Mesenchymal stem cell (in vitro differentiated cells and primary cell): ENCODE measurements around the gene ALKBH7.
A peak's percentile ranks its signal among the peaks of the same experiment; 100 is the strongest.
"Not testable (repeated sequence)": the region's sequence is repeated elsewhere in the genome, so short reads cannot be mapped to it uniquely, and the experiment has no call there.

Experiments used
- DNase-seq: peaks from one replicate; pipeline ENCODE4 v3.0.0-alpha.2; 2013
- H2AFZ ChIP-seq: one replicate; pipeline ENCODE4 v1.6.1; 2013; ENCODE audit warnings: low read depth, mild to moderate bottlenecking, control low read depth, inconsistent platforms, low read length, moderate library complexity
- H2AK5ac ChIP-seq: 2 replicates; pipeline ENCODE4 v1.6.1; 2013; ENCODE audit warnings: low read length, moderate library complexity, mild to moderate bottlenecking, inconsistent platforms; ENCODE audit not compliant: severe bottlenecking
- H2BK120ac ChIP-seq: one replicate; pipeline ENCODE4 v1.6.1; 2013; ENCODE audit warnings: low read depth, mild to moderate bottlenecking, inconsistent platforms, low read length, moderate library complexity
- H2BK12ac ChIP-seq, 2 experiments: one replicate each; pipeline ENCODE4 v1.6.1; 2013; ENCODE audit warnings: inconsistent platforms in 2 of 2, low read length in 2 of 2, mild to moderate bottlenecking in 2 of 2, moderate library complexity in 2 of 2, control low read depth in 1 of 2
- H2BK15ac ChIP-seq: one replicate; pipeline ENCODE4 v1.6.1; 2013; ENCODE audit warnings: mild to moderate bottlenecking, low read depth, inconsistent platforms; ENCODE audit not compliant: poor library complexity, severe bottlenecking
- H2BK5ac ChIP-seq: 2 replicates; pipeline ENCODE4 v1.6.1; 2013; ENCODE audit warnings: low read depth, mild to moderate bottlenecking, low read length, control low read depth, inconsistent platforms; ENCODE audit not compliant: poor library complexity, severe bottlenecking
- H3K14ac ChIP-seq, 2 experiments: one replicate each; pipeline ENCODE4 v1.6.1; 2013; ENCODE audit warnings: inconsistent platforms in 2 of 2, low read length in 2 of 2, control low read depth in 1 of 2, mild to moderate bottlenecking in 1 of 2, moderate library complexity in 1 of 2
- H3K18ac ChIP-seq, 2 experiments: one replicate each; pipeline ENCODE4 v1.6.1; 2013; ENCODE audit warnings: inconsistent platforms in 2 of 2, low read length in 2 of 2, control low read depth in 1 of 2, low read depth in 1 of 2, mild to moderate bottlenecking in 1 of 2
- H3K23ac ChIP-seq, 2 experiments: one replicate each; pipeline ENCODE4 v1.6.1; 2013; ENCODE audit warnings: inconsistent platforms in 2 of 2, low read length in 2 of 2, mild to moderate bottlenecking in 2 of 2, moderate library complexity in 2 of 2, control low read depth in 1 of 2
- H3K27ac ChIP-seq: 2 replicates; pipeline ENCODE4 v1.5.1; 2013; ENCODE audit warnings: mild to moderate bottlenecking, moderate library complexity, low read length, control low read depth, inconsistent platforms; ENCODE audit not compliant: poor library complexity, severe bottlenecking
- H3K27me3 ChIP-seq, 2 experiments: 2 replicates each; pipeline versions ENCODE4 v1.6.1 to v1.7.0; 2013; ENCODE audit warnings: low read length in 2 of 2, mild to moderate bottlenecking in 2 of 2, moderate library complexity in 2 of 2, control low read depth in 1 of 2, inconsistent platforms in 1 of 2; ENCODE audit not compliant: control insufficient read depth in 1 of 2, insufficient read depth in 1 of 2
- H3K36me3 ChIP-seq, 2 experiments: 2 replicates each; pipeline versions ENCODE4 v1.6.1 to v1.7.0; 2013; ENCODE audit warnings: low read length in 2 of 2, control low read depth in 1 of 2, inconsistent platforms in 1 of 2, low read depth in 1 of 2, mild to moderate bottlenecking in 1 of 2; ENCODE audit not compliant: insufficient read depth in 2 of 2, control insufficient read depth in 1 of 2
- H3K4ac ChIP-seq, 2 experiments: one replicate each; pipeline ENCODE4 v1.6.1; 2013; ENCODE audit warnings: inconsistent platforms in 2 of 2, low read length in 2 of 2, mild to moderate bottlenecking in 2 of 2, moderate library complexity in 2 of 2, control low read depth in 1 of 2, low read depth in 1 of 2
- H3K4me1 ChIP-seq: 2 replicates; pipeline ENCODE4 v1.6.1; 2013; ENCODE audit warnings: low read depth, low read length, control low read depth; ENCODE audit not compliant: control insufficient read depth, insufficient read depth
- H3K4me2 ChIP-seq: 2 replicates; pipeline ENCODE4 v1.6.1; 2013; ENCODE audit warnings: low read length, mild to moderate bottlenecking, inconsistent platforms; ENCODE audit not compliant: poor library complexity, severe bottlenecking
- H3K4me3 ChIP-seq, 2 experiments: 2 replicates each; pipeline versions ENCODE4 v1.5.1 to v1.7.0; 2013; ENCODE audit warnings: low read length in 2 of 2, mild to moderate bottlenecking in 2 of 2, control low read depth in 1 of 2, low read depth in 1 of 2; ENCODE audit not compliant: insufficient read depth in 1 of 2
- H3K79me1 ChIP-seq: replicated peaks from 2 replicates; pipeline ENCODE4 v1.6.1; 2013; ENCODE audit warnings: mild to moderate bottlenecking, control low read depth, low read length, inconsistent platforms; ENCODE audit not compliant: poor library complexity, severe bottlenecking
- H3K9ac ChIP-seq: 2 replicates; pipeline ENCODE4 v1.7.0; 2013; ENCODE audit warnings: mild to moderate bottlenecking, low read length, moderate library complexity
- H3K9me3 ChIP-seq: 2 replicates; pipeline ENCODE4 v1.7.0; 2013; ENCODE audit warnings: mild to moderate bottlenecking, low read length; ENCODE audit not compliant: control insufficient read depth
- H4K8ac ChIP-seq: one replicate; pipeline ENCODE4 v1.6.1; 2013; ENCODE audit warnings: inconsistent platforms, mild to moderate bottlenecking, low read length, moderate library complexity
- H4K91ac ChIP-seq: one replicate; pipeline ENCODE4 v1.6.1; 2013; ENCODE audit warnings: mild to moderate bottlenecking, low read length, inconsistent platforms
- WGBS: methylation state at CpG from one replicate; pipeline ENCODE4 v1.1.7; 2013; ENCODE audit warnings: mixed read lengths; 5-methylcytosine and 5-hydroxymethylcytosine counted together

The ALKBH7 gene

GRCh38 chr19:6400062-6400944 is 27.7 kb downstream of the ALKBH7 start:
- not testable (repeated sequence) for H3K4me3 ChIP-seq, H3K27ac ChIP-seq, H2AK5ac ChIP-seq, H2BK5ac ChIP-seq, H3K4me2 ChIP-seq, H3K14ac ChIP-seq, H2BK120ac ChIP-seq, H3K4me1 ChIP-seq, H3K23ac ChIP-seq, H2BK12ac ChIP-seq, H4K8ac ChIP-seq, H3K9me3 ChIP-seq, H3K27me3 ChIP-seq, H4K91ac ChIP-seq, H3K36me3 ChIP-seq, H2BK15ac ChIP-seq, DNase-seq, H3K4ac ChIP-seq, H3K9ac ChIP-seq, H3K79me1 ChIP-seq, H3K18ac ChIP-seq, H2AFZ ChIP-seq
- WGBS = 96% methylated on average over 23 of the region's 23 CpGs

- no peak overlapping the region for H2BK15ac ChIP-seq
- 83% methylated on average over 10 of the region's 10 CpGs for WGBS
- H2BK120ac ChIP-seq = no peak overlapping the region
- no peak overlapping the region for H4K91ac ChIP-seq
- no peaks in the 10 kb centered on the region for H3K36me3 ChIP-seq
- no peak overlapping the region for H3K9ac ChIP-seq
- no peak overlapping the region for H3K27ac ChIP-seq
- H3K4me1 ChIP-seq = no peaks in the 10 kb centered on the region
- no peak overlapping the region for H3K4me3 ChIP-seq
- H3K4ac ChIP-seq = no peak overlapping the region
- H3K27me3 ChIP-seq = no peaks in the 10 kb centered on the region
- no peak overlapping the region for H3K4me2 ChIP-seq
- no peaks in the 10 kb centered on the region for H3K79me1 ChIP-seq
- no peak overlapping the region for H3K18ac ChIP-seq
- no peak for DNase-seq
- no peak overlapping the region for H2AK5ac ChIP-seq
- no peak overlapping the region for H2BK12ac ChIP-seq
- no peak overlapping the region for H3K14ac ChIP-seq
- H3K23ac ChIP-seq = no peak overlapping the region
- H3K9me3 ChIP-seq = no peaks in the 10 kb centered on the region
- H4K8ac ChIP-seq = no peak overlapping the region
- no peak overlapping the region for H2BK5ac ChIP-seq
- no peak overlapping the region for H2AFZ ChIP-seq
Observed at GRCh38 chr19:6402058-6402457, 29.5 kb downstream of the ALKBH7 start.

- Histone ChIP-seq H3K4me2 (no peak overlapping the region), H3K14ac (no peak overlapping the region), H3K36me3 (no peaks in the 10 kb centered on the region), H3K79me1 (no peaks in the 10 kb centered on the region), H2AFZ (no peak overlapping the region), H3K23ac (no peak overlapping the region), H4K91ac (no peak overlapping the region), H3K27ac (no peak overlapping the region), H3K4ac (no peak overlapping the region), H4K8ac (no peak overlapping the region), H2BK15ac (no peak overlapping the region), H3K9ac (peak overlapping the region; percentile 43), H3K27me3 (no peaks in the 10 kb centered on the region), H2BK120ac (no peak overlapping the region), H2AK5ac (no peak overlapping the region), H2BK5ac (no peak overlapping the region), H3K18ac (no peak overlapping the region), H3K9me3 (no peaks in the 10 kb centered on the region), H3K4me1 (no peaks in the 10 kb centered on the region), H3K4me3 (no peak overlapping the region), H2BK12ac (no peak overlapping the region)
- WGBS = 78% methylated on average over 22 of the region's 22 CpGs
- no peak for DNase-seq
Observed at GRCh38 chr19:6402837-6403608, 30.4 kb downstream of the ALKBH7 start.

GRCh38 chr19:6406401-6406800 is 33.8 kb downstream of the ALKBH7 start:
- no peak overlapping the region for H2BK12ac ChIP-seq
- H2AK5ac ChIP-seq = no peak overlapping the region
- H3K9ac ChIP-seq = no peak overlapping the region
- H3K4me3 ChIP-seq = no peak overlapping the region
- H2AFZ ChIP-seq = no peak overlapping the region
- 93% methylated on average over 5 of the region's 5 CpGs for WGBS
- no peak overlapping the region for H3K14ac ChIP-seq
- no peak overlapping the region for H2BK120ac ChIP-seq
- H3K27ac ChIP-seq = no peak overlapping the region
- no peak overlapping the region for H3K4me2 ChIP-seq
- no peaks in the 10 kb centered on the region for H3K36me3 ChIP-seq
- H3K27me3 ChIP-seq = no peaks in the 10 kb centered on the region
- no peaks in the 10 kb centered on the region for H3K4me1 ChIP-seq
- no peak for DNase-seq
- H3K18ac ChIP-seq = no peak overlapping the region
- H3K23ac ChIP-seq = no peak overlapping the region
- H4K8ac ChIP-seq = no peak overlapping the region
- H2BK5ac ChIP-seq = no peak overlapping the region
- no peak overlapping the region for H3K4ac ChIP-seq
- H2BK15ac ChIP-seq = no peak overlapping the region
- H3K79me1 ChIP-seq = no peaks in the 10 kb centered on the region
- no peaks in the 10 kb centered on the region for H3K9me3 ChIP-seq
- H4K91ac ChIP-seq = no peak overlapping the region
